ENCODE results near the gene ZNF417. TPM values are rescaled to one million over a fixed set of nuclear protein-coding genes. Genes with fewer than 3 reads are reported as not detected.
A peak's percentile ranks its signal among the peaks of the same experiment; 100 is the strongest.

Gene ZNF417
- polyA plus RNA-seq, 2 of the 4 experiments (the other 2 are of a cell fraction) = 5.9 to 8.0 TPM

DNA sequence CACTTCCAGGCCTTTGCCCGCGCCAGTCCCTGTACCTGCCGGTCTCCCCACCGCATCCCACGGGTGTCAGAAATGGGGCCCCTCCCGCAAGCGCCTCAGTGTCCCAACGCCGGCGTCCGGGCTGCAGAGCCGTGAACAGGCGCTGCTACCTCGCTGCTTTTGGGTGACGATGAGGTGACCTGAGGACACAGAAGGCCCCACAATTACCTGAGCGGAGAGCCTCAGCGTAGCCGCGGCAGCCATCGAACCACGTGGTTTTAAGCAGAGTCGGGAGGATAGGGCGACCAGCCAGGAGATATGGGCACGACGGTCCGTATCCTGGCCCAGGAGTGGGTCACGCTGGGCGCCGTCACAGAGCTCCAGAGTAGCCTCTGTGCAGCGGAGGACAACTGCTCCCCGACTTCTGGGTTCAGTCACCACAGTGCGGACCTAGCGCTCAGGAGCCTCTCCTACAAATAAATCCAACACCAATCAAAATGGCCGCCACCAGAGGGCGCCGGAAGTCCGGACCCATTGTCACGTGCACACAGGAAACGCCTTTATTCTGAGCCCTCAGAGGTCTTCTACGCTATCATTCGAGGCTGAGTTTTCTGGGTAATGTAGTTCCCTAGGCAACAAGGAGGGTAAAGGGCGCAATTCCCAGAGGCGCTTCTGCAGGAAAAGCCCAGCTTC lies 27.7 kb downstream of the ZNF417 start, which contains the start of gene ZNF814 (continued):
- TF ChIP-seq, protein P1, sequence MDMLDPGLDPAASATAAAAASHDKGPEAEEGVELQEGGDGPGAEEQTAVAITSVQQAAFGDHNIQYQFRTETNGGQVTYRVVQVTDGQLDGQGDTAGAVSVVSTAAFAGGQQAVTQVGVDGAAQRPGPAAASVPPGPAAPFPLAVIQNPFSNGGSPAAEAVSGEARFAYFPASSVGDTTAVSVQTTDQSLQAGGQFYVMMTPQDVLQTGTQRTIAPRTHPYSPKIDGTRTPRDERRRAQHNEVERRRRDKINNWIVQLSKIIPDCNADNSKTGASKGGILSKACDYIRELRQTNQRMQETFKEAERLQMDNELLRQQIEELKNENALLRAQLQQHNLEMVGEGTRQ (IDR thresholded peaks at IDR 0.05) = peak; percentile 50
- TF ChIP-seq, protein P2, sequence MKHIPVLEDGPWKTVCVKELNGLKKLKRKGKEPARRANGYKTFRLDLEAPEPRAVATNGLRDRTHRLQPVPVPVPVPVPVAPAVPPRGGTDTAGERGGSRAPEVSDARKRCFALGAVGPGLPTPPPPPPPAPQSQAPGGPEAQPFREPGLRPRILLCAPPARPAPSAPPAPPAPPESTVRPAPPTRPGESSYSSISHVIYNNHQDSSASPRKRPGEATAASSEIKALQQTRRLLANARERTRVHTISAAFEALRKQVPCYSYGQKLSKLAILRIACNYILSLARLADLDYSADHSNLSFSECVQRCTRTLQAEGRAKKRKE (CRISPR knock-in tag; IDR thresholded peaks at IDR 0.05; ENCODE audit: low read depth) = no peak
- TF ChIP-seq FOXS1 (CRISPR knock-in tag; IDR thresholded peaks at IDR 0.05) = no peak
- TF ChIP-seq, protein P3, sequence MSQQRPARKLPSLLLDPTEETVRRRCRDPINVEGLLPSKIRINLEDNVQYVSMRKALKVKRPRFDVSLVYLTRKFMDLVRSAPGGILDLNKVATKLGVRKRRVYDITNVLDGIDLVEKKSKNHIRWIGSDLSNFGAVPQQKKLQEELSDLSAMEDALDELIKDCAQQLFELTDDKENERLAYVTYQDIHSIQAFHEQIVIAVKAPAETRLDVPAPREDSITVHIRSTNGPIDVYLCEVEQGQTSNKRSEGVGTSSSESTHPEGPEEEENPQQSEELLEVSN (IDR thresholded peaks at IDR 0.05; ENCODE audit: borderline replicate concordance, low read depth) = peak; percentile 67; the same call in 1 of the 2 replicates

DNA sequence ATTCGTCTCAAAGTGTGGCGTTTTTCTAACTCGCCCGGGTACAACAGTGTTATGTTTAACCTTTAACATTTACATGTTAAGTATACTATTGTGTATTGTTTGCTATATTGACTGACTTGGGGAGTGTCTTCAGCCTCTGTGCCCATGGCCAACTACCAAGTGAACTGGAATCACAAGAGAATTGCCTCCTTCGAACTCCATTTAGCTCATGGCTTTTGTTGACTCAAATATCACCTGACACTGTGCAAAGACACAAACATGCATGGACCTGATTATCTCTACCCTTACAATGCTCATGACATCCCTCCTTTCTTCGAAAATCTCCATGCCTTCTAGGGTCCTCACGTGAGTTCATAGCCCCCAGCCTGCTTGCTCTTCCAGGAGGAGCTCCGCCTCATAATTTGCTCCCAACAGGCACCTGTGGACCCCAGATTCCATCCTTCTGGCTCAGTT lies 28.3 kb downstream of the ZNF417 start:
- H3K4me1 ChIP-seq = no peaks in the 10 kb centered on the region
- WGBS (ENCODE audit: missing lambda C conversion rate) = 63% methylated on average over 8 of the region's 8 CpGs
- ChIA-PET POLR2A (no interaction called here), CTCF (interaction anchor here (0.8 to 1.4 kb wide), 3 partner anchors 9 to 15 kb away, joined by 3 to 4 read pairs (median 3); no protein-coding TSS in a partner anchor)
- no peak overlapping the region for H3K27ac ChIP-seq
- ATAC-seq = no peak; a peak in 1 of 6 replicates
- peaks cover 85% of the 10 kb centered on the region for H3K9me3 ChIP-seq
- H3K4me3 ChIP-seq = peak overlapping the region; percentile 23; the same call in 2 of the 3 replicates
- H3K4me2 ChIP-seq = peak overlapping the region; percentile 29; the same call in 1 of the 3 replicates
- FAIRE-seq = no peak
- no peak for TF ChIP-seq JUNB (IDR thresholded peaks at IDR 0.05)
- no peak for TF ChIP-seq POLR2AphosphoS2 (conservative IDR thresholded peaks at IDR 0.05; ENCODE audit: low read length)
- TF ChIP-seq SMC3 (IDR thresholded peaks at IDR 0.05) = no peak
- TF ChIP-seq RFX5 (IDR thresholded peaks at IDR 0.05) = no peak
- TF ChIP-seq, protein P4, sequence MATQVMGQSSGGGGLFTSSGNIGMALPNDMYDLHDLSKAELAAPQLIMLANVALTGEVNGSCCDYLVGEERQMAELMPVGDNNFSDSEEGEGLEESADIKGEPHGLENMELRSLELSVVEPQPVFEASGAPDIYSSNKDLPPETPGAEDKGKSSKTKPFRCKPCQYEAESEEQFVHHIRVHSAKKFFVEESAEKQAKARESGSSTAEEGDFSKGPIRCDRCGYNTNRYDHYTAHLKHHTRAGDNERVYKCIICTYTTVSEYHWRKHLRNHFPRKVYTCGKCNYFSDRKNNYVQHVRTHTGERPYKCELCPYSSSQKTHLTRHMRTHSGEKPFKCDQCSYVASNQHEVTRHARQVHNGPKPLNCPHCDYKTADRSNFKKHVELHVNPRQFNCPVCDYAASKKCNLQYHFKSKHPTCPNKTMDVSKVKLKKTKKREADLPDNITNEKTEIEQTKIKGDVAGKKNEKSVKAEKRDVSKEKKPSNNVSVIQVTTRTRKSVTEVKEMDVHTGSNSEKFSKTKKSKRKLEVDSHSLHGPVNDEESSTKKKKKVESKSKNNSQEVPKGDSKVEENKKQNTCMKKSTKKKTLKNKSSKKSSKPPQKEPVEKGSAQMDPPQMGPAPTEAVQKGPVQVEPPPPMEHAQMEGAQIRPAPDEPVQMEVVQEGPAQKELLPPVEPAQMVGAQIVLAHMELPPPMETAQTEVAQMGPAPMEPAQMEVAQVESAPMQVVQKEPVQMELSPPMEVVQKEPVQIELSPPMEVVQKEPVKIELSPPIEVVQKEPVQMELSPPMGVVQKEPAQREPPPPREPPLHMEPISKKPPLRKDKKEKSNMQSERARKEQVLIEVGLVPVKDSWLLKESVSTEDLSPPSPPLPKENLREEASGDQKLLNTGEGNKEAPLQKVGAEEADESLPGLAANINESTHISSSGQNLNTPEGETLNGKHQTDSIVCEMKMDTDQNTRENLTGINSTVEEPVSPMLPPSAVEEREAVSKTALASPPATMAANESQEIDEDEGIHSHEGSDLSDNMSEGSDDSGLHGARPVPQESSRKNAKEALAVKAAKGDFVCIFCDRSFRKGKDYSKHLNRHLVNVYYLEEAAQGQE (IDR thresholded peaks at IDR 0.05) = no peak
- TF ChIP-seq TFCP2L1 (CRISPR knock-in tag; IDR thresholded peaks at IDR 0.05) = no peak
- TF ChIP-seq ZSCAN20 (CRISPR knock-in tag; IDR thresholded peaks at IDR 0.05) = no peak
- no peak for DNase-seq (ENCODE audit: low read depth in 1 of 2, low spot score in 1 of 2)

DNA sequence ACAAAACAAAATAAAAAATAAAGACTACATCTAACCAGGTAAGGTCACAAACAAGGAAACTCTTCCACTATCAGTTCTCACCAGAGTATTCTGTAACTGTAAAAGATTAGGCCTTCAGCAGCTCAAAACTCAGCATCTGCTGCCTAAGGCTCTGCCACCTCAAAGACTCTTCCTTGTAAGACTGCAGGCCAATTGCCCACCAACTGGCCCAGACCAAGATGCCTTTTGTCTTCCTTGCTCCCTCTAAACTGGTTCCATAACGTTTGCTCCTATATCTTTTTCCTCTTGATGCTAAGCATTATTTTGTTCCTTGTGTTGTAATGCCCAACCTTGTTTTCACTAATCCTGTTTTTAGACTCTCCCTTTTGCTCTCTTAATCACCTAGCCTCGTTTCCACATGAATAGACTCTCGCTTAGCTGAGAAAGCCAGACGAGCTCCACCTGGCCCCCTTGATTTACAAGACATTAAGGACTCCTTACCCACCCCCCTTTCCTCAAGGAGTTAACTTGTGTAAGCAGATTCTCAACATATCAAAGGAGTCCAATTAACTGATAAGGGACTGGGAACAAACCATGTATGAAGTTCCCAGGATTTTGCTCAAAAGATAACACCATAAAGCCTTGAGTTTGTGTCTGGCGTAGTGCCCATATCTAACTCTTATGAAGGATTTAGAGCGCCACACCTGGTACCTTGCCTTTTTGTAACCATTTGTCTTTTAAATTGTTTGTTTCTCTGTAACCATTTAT lies 29.0 kb downstream of the ZNF417 start:
- Histone ChIP-seq H3K4me1 (no peaks in the 10 kb centered on the region), H3K4me2 (no peak overlapping the region), H3K4me3 (no peak overlapping the region), H3K9me3 (peaks cover 82% of the 10 kb centered on the region), H3K27ac (no peak overlapping the region)
- 59% methylated on average over 6 of the region's 6 CpGs for WGBS (ENCODE audit: missing lambda C conversion rate)
- no peak for ATAC-seq
- ChIA-PET POLR2A (no interaction called here), CTCF (interaction anchor here (0.8 to 1.4 kb wide), 2 partner anchors 9 to 16 kb away, joined by 3 to 4 read pairs; no protein-coding TSS in a partner anchor)
- peak; percentile 46 for FAIRE-seq
- TF ChIP-seq EP300 (IDR thresholded peaks at IDR 0.05) (no peak), CHD2 (IDR thresholded peaks at IDR 0.05; ENCODE audit: low read length, partially characterized antibody) (no peak), RFX5 (IDR thresholded peaks at IDR 0.05) (no peak), GATA3 (IDR thresholded peaks at IDR 0.05; ENCODE audit: borderline replicate concordance) (no peak), NFE2L2 (conservative IDR thresholded peaks at IDR 0.05; ENCODE audit: low read length) (no peak), TFCP2L1 (CRISPR knock-in tag; IDR thresholded peaks at IDR 0.05) (no peak), HOXA7 (CRISPR knock-in tag; IDR thresholded peaks at IDR 0.05) (no peak), ZC3H11A (IDR thresholded peaks at IDR 0.05) (no peak)
- TF ChIP-seq, protein P5, sequence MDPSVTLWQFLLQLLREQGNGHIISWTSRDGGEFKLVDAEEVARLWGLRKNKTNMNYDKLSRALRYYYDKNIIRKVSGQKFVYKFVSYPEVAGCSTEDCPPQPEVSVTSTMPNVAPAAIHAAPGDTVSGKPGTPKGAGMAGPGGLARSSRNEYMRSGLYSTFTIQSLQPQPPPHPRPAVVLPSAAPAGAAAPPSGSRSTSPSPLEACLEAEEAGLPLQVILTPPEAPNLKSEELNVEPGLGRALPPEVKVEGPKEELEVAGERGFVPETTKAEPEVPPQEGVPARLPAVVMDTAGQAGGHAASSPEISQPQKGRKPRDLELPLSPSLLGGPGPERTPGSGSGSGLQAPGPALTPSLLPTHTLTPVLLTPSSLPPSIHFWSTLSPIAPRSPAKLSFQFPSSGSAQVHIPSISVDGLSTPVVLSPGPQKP (IDR thresholded peaks at IDR 0.05; ENCODE audit: low read depth, low read length) = no peak
- no peak for DNase-seq (ENCODE audit: low read depth in 1 of 2, low spot score in 1 of 2)

Data from A549 (cell line).